ENCODE results near the gene ABAT.

ABAT gene

DNA sequence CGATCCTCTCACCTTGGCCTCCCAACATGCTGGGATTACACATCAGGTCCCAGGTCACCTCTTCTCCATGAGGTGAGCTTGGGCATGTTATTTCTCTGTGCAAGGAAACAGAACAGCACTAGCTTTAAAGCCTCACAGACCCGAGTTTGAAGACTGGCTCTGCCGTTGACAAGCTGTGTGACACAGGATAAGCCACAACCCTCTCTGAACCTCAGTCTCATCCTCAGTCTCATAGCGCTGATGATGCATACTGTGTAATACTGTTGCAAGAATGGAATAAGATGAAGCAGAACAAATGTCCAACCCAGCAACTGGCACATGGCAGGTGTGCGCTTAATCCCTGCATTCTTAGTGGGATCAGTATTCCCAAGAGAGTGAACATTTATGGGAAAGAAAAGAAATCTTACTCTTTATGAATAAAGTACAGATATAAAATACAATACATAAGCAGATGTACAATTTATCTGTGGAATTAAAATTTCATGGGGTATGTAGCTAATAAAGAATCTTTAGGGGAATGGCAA, 43.5 kb downstream of the ABAT start:
- no peak for DNase-seq (ENCODE audit: low read depth in 3 of 3)

- DNase-seq (ENCODE audit: low read depth in 3 of 3) = no peak
Measured at GRCh38 chr16:8718851-8719680, 44.6 kb downstream of the ABAT start.

DNA sequence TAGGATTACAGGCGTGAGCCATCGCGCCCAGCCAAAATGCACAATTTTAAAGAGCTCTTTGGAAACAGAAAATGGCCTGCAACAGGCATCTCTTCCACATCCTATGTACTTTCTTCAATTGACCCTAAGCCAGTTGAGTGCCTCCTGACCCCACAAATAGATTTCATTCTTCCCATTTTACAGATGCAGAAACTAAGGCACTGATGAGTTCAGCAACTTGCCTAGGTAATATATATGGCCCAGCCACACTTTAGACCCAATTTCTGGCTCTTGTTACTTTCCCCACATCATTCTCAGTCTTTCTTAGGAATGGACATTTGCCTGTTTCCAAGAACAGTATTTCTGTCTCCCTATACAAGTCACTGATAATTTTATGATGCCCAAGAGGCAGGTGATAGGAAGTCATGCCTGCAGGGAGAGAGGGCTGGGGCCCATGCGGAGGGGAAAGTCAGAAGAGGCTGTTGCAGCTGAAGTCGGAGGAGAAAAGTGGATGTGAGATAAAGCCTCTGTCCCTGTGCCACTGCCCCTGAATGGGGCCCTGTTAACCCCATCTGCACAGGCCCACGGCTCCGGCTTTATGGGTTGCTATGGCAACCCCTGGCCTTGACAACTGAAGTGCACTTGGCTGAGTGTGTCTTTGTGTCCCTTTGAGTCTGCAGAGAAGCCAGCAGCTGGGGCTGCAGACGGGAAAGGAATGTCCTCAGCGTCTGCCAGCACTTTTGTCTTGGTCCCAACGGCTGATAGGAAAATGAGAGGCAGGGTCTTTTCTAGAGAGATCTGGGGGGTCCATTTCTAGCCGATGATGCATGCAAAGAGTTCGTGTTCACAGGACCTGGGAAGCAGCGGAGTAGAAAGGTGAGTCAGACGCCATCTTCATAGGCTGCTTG, 45.9 kb downstream of the ABAT start:
- no peak for DNase-seq (ENCODE audit: low read depth in 3 of 3)

- no peak for DNase-seq (ENCODE audit: low read depth in 3 of 3)
Measured at GRCh38 chr16:8720967-8721308, 46.5 kb downstream of the ABAT start.

DNA sequence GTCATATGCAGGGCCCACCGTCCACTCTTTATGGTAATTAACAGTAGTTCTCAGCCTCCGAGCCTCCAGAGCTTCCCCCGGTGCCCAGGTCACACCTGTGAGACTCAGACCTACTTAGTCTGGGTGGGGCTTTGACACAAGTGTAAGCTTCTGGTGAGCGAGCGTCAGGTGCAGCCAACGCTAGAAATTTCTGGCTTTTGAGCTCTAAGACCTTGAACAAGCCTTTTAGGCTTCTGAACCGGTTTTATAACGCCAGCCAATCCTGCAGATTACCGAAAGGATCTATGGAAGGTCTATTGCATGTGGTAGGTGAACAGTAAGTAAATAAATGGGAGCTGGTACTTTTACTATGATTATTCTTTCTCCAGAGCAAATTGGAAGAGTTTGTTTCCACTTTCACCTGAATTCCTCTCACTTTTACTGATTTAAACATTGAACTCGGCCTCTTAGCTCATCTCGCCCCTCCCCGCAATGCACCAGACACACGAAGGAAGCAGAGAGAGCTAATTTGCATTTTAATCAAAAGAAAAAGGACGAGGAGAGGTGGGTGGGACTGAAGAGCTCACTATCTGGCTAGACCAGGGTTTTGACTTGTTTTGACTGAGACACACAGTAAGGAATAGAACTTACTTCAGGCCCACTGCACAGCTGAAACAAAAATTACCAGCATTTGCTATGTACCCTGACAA, 47.1 kb downstream of the ABAT start:
- DNase-seq (ENCODE audit: low read depth in 3 of 3) = no peak

GRCh38 chr16:8722025-8722348, 47.6 kb downstream of the ABAT start:
- no peak for DNase-seq (ENCODE audit: low read depth in 3 of 3)

GRCh38 chr16:8725513-8726178, 51.2 kb downstream of the ABAT start:
- no peak for DNase-seq (ENCODE audit: low read depth in 3 of 3)

GRCh38 chr16:8727131-8727806, 52.9 kb downstream of the ABAT start:
- DNase-seq (ENCODE audit: low read depth in 3 of 3) = no peak

- DNase-seq (ENCODE audit: low read depth in 3 of 3) = no peak
Measured at GRCh38 chr16:8727857-8728618, 53.6 kb downstream of the ABAT start.

- no peak for DNase-seq (ENCODE audit: low read depth in 3 of 3)
Measured at GRCh38 chr16:8729779-8730334, 55.4 kb downstream of the ABAT start.

- DNase-seq (ENCODE audit: low read depth in 3 of 3) = no peak
Measured at GRCh38 chr16:8730335-8730915, 56.0 kb downstream of the ABAT start.

- DNase-seq (ENCODE audit: low read depth in 3 of 3) = no peak
Measured at GRCh38 chr16:8733849-8734540, 59.6 kb downstream of the ABAT start.

- DNase-seq (ENCODE audit: low read depth in 3 of 3) = no peak
Measured at GRCh38 chr16:8735574-8735973, 61.2 kb downstream of the ABAT start.

DNA sequence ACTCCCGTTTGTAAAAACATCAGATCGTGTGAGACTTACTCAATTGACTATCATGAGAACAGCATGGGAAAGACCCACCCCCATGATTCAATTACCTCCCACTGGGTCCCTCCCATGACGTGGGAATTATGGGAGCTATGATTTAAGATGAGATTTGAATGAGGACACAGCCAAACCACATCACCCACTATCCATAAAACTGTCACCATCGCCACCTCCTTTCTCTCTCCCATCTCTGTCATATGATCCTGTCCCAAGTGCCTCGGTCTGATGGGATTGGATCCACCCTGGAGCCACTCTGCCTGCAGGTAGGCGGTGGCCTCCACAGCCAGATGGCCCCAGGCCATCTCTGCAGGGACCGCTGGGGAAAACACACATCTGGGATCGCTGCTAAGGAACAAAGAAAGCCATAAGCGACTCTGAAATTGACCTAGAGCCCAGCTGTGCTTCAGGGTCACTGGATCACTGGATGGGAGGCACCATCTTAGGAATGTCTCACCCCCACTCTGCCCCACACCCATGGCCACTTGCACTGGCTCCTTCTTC, 61.8 kb downstream of the ABAT start:
- DNase-seq (ENCODE audit: low read depth in 3 of 3) = no peak

DNA sequence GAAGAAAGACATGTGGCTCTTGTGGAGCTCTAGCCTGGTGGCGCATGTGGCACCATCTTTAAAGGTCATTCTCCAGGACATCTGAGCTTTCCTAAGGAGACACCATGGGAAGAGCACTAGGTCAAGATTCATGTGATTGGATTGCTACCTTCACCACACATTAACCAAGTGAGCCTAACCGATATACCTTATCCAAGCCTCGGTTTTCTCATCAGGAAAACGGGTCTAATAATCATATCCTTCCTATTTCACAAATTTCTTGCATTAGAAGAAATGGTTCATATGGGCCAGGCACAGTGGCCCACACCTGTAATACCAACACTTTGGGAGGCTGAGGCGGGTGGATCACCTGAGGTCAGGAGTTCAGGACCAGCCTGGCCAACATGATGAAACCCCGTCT, 64.7 kb downstream of the ABAT start:
- no peak for DNase-seq (ENCODE audit: low read depth in 3 of 3)

GRCh38 chr16:8739989-8740704, 65.7 kb downstream of the ABAT start:
- no peak for DNase-seq (ENCODE audit: low read depth in 3 of 3)

- no peak for DNase-seq (ENCODE audit: low read depth in 3 of 3)
Measured at GRCh38 chr16:8740775-8741355, 66.4 kb downstream of the ABAT start.

- no peak for DNase-seq (ENCODE audit: low read depth in 3 of 3)
Measured at GRCh38 chr16:8741636-8742035, 67.2 kb downstream of the ABAT start.

Data from stimulated activated CD4-positive, alpha-beta T cell treated with anti-CD3 and anti-CD28 coated beads, TNF-alpha, amount 100 ng/mL, for 48 hours (primary cell).